ENCODE data around the gene EIF4B.
"Not testable (repeated sequence)": the region's sequence is repeated elsewhere in the genome, so short reads cannot be mapped to it uniquely, and the experiment has no call there.

Gene EIF4B, protein sequence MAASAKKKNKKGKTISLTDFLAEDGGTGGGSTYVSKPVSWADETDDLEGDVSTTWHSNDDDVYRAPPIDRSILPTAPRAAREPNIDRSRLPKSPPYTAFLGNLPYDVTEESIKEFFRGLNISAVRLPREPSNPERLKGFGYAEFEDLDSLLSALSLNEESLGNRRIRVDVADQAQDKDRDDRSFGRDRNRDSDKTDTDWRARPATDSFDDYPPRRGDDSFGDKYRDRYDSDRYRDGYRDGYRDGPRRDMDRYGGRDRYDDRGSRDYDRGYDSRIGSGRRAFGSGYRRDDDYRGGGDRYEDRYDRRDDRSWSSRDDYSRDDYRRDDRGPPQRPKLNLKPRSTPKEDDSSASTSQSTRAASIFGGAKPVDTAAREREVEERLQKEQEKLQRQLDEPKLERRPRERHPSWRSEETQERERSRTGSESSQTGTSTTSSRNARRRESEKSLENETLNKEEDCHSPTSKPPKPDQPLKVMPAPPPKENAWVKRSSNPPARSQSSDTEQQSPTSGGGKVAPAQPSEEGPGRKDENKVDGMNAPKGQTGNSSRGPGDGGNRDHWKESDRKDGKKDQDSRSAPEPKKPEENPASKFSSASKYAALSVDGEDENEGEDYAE

DNA sequence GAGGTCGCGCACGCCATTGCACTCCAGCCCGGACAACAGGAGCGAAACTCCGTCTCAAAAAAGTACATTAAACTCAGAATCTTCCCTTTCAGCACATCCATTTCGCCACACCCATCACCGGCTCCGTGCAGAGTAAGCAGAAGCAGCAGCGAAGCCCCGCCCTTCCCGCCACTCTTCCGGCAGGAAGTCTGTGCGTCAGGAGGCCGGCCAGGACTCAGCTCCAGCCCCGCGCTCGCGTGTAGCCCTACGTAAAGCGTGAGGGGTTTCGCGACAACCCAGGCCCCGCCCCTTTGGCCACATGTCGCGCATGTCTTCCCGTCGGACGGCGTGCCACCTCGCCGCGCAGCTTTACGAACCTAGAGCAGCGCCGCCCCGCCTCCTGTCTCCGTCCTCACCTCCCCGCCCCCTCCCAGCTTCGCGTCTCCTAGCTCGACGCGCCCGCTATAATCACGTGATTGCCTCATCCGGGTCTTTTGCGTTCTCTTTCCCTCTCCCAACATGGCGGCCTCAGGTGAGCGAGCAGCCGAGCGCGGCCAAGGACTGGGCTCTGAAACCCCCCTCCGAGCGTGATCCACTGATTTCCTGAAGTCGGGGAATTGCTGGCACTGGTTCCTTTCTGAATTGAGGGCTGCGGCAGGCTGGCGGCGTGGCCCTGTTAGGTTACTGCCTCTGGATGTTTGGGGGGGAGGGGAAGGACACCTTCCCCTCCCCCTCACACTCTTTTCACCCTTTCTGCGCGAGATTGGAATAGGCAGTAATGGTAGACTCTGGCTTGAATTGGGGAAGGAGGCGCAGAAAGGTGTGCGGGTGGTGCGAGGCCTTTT lies at the start of gene EIF4B:
EIF4B (plus strand) TSS at position 471 of the 824 bp plus-strand sequence; CDS start at position 499, 28 bp downstream.
- DNase-seq (ENCODE audit: low spot score), result peak; percentile 100

DNA sequence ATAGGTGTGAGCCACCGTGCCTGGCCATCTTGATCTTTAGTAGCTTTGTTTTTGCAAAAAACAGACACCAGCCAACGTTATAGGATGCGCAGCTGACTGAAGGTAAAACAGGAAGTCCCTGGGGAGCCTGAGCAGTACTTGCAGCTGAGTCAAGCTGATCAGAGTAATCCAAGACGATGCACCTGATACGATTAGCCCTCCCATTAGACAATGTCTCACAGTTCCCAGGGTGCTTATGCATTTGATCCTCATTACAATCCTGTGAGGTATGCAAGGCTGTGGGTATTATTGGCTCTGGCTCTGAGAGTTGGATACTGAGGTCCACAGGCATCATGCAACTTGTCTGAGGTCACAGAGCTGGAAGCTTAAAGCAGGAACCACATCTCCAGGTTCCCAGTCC lies 49.3 kb upstream of the EIF4B start:
- peak; percentile 33 for DNase-seq (ENCODE audit: low spot score)

DNA sequence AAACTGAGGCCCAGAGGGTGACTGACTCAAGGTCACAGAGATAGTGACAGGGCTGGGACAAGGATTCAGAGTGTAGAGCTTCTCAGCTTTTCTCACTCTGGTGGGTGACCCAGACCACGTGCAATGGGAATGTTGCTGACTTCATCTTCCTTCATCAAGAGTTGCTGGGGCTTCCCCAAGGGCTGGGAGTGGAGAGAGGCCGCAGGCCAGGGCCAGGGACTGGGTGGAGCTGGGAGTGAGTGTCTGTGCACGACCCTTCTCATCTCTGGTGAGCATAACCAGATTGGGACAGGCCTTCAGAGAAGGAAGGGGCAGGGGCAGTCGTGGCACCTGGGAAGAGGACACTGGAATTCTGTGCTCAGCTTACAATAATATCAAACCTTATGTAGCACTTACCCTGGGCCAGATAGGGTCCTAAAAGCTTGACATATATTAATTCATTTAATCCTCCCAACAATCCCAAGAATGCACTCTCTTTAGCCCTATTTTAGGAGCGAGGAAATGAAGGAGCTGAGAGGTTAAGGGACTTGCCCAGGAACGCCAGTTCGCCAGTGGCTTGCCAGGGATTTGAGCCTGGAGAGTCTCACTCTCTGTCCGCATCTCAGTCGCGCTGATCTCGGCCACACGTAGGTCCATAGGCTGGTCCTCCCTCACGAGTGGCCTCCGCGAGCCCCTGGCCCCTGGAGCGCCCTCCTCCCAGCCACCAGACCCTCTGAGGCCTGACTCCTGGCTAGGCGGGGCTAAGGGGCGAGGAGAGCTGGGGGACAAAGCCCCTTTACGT lies 41.5 kb upstream of the EIF4B start:
- no peak for DNase-seq (ENCODE audit: low spot score)

DNA sequence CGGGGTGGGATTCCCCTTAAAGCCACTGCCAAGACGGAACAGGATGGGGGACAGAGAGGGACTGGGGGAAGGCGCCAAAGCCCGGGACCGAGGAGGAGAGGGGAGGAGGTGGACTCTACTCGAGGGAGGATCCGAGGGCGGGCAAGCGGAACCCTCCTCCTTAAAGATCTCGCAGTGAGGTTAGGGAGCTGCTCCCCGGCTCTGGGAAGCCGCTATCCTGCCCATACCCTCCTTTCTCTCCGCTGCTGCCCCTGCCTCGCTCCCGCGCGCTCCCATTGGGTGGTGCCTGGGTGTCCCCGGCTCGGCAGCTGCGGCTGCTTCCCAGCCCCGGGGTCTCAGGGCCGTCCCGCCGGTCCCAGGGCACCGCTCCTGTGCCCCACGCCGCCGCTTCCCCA lies 40.9 kb upstream of the EIF4B start:
- no peak for DNase-seq (ENCODE audit: low spot score)

DNA sequence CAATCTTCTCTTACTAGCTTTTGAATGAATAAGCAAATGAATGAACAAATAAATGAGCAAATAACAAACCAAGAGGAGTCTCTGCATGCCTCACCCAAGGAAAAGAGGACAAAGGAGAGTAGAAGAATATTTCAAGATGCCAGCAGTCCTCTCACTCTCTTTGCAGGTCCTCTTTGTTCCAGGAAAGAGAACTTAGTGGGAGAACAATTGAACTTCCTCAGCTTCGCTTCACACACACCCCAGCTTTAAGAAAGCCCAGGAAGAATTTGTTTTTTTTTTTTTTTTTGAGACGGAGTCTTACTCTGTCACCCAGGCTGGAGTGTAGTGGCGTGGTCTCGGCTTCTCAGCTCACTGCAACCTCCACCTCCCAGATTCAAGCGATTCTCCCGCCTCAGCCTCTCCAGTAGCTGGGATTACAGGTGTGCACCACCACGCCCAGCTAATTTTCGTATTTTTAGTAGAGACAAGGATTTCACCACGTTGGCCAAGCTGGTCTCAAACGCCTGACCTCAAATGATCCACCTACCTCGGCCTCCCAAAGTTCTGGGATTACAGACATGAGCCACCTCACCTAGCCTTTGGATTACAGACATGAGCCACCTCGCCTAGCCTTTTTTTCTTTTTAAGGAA lies 37.0 kb upstream of the EIF4B start:
- DNase-seq (ENCODE audit: low spot score), result no peak

DNA sequence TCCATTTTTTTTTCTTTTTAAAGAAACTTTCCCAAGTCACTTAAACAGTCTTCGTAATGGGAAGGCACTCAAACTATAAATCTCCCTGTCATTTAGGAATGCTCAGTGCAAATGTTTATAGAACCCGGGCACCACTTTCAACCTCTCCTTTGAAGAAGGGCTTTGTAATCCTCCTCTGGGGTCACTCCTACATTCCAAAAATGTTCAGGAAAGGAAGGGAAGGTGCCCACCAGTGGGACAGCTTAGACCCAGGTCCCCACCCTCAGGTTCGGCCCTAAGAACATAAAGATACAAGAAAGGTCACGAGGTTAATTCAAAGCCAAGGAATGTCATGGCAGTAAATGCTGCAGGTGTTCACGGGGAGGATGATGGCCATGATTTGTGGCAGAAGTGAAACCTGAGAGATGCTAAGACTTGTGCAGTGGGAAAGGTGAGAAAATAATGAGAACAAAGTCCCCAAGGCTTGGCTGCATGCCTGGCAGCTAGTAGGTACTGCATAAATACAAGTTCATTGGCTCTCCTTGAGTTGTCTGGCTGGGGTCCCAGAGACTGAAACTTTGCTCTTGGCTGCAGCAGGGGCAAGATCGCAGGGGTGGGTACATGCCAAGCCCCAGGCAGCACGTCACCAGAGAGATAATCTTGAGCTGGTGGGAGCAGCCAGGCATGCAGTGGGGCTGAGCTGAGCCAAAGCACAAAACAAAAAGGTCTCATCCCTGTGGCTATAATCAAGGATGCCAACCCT lies 36.3 kb upstream of the EIF4B start:
- DNase-seq (ENCODE audit: low spot score), result no peak

DNA sequence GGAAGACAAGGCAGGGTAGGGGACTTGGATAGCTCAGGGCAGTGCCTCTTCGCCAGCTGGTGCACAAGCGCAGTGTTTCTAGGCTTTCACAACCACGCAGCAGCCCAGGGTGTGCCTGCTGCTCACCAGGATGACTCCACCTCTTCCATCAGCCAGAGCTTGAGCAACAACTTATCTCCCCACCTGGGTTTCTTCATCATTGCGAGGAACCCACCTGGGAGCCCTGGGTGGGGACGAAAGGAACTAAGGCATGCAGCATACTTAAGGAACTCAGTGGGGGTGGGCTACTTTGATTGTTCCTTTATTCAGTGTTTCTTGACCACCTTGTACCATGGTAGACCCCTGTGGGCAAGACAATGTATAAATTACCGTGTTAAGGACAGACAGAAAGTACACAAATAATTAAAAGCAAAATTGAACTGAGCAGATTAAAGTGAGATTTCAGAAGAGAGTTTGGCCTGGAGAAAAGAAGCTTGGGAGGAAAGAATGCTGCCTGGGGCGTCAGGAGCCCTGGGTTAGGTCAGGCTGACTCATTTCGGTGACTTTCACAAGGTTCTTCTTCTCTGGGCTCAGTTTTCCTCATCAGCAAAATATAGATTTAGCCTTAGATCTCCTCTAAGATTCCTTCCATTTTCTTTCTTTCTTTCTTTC lies 34.5 kb upstream of the EIF4B start:
- peak; percentile 62 for DNase-seq (ENCODE audit: low spot score)

DNA sequence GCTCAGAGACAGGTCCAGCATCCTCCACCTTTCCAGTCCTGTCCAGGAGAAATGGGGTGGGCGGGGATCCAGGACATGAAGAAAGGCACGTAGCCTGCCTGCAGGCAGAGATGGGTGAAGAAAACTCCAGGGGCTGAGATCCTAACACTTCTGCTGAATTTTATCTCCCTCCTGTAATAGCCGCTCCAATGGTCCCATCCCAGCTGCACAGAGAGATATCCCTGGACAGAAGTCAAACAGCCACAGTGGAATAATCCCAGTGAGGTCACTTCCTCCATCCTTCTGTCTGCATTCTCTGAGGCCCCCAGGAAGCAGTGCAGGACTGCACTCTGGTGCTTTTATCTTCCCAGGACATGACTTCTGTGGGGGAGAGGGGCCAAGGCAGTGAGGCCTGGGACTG lies 31.1 kb upstream of the EIF4B start:
- peak; percentile 36 for DNase-seq (ENCODE audit: low spot score)

DNA sequence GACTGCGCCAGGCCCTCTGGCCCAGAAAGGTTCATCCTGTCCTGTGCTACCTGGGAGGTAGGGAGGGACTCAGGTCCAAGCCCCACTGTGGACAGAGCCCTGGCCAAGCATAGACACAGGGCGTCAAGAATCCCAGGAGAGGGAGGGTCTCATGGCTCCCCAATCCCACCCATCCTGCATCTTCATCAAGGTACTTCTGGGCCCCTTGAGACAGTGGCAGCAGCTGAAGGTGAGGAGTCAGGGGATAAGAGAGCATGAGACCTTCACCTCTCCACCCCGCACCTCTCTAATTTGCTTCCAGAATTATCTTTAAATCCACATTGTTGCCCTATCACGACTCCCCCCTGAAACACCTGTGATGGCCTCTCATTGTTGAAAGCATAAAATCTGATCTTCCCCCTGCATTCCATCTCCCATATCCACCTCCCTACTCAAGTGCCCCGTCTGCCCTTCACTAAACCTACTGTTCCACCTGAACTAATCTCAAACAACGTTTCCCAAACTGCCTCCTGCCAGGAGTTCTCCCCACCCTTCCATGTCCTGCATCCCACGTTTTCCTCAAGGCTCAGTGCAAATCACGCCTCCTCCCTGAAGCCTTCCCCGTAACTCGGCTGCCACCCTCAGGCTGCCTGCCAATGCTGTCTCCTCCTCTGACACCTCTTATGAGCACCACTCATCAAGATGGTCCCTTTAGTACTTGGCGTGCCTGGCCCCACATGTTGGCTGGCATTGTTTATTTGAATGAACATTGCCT lies 30.3 kb upstream of the EIF4B start:
- peak; percentile 71 for DNase-seq (ENCODE audit: low spot score)

DNA sequence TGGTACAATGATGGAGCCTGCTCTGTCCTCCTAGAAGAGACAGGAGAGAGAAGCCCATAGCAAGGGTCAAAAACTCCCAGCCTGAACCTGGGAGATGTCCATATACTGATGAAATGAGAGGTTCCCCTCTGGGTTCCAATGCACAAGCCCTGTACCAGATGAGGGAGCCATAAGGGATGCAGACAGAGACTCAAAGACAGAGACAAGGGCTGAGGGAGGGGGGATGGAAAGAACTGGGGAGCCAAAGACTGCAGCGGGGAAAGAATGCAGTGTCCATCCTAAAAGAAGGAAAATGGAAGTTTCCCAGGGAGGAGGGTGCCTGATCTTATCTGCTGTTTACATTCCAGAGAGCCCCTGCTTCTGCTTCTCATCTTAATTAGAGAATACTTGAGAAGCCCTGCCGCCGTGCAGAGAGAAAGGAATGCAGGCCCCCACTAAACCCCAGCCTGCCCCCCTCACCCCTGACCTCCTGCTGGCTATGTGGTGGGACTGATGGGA lies 29.6 kb upstream of the EIF4B start:
- DNase-seq (ENCODE audit: low spot score), result no peak

DNA sequence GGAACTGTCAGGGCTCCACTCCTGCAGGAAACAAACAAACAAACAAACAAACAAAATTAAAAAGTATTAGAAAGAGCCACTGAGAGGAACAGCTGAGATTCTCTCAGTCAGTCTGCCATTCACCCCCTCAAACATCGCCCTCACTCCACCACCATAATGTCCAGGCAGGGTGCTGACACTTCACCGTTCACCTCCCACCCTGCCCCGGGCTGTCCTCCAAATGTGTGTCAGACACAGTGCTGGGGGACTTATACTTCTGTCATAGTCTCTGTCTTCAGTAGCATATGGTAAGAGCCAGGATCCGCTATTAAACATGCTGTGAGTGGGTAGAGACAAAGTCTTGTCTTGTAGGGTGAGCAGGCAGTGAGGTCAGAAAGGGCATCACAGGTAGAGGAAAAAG lies 29.1 kb upstream of the EIF4B start:
- no peak for DNase-seq (ENCODE audit: low spot score)

DNA sequence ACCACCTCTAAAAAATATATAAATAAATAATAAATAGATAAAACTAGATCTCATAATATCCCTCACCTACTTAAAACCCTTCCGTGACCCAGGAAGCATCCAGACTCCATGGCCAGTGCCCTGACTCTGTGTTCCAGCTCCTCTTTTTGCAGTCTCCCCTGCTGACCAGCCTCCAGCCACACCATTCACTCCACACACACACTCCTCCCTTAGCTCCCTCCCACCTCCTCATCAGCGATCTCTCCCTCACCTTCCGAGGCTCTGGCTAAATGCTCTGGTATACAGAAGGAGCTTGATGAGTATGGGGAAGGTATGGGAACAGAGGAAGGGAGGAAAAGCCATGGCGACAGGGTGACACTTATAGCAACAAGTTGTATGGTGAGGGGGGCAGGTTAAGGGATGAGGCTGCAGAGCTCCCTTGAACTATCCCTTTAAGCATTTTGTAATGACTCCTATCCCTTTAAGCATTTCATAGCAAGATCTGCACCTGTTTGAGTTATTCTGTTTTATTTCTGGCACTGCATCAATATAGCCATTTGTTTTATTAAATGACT lies 26.1 kb upstream of the EIF4B start:
- DNase-seq (ENCODE audit: low spot score), result no peak

DNA sequence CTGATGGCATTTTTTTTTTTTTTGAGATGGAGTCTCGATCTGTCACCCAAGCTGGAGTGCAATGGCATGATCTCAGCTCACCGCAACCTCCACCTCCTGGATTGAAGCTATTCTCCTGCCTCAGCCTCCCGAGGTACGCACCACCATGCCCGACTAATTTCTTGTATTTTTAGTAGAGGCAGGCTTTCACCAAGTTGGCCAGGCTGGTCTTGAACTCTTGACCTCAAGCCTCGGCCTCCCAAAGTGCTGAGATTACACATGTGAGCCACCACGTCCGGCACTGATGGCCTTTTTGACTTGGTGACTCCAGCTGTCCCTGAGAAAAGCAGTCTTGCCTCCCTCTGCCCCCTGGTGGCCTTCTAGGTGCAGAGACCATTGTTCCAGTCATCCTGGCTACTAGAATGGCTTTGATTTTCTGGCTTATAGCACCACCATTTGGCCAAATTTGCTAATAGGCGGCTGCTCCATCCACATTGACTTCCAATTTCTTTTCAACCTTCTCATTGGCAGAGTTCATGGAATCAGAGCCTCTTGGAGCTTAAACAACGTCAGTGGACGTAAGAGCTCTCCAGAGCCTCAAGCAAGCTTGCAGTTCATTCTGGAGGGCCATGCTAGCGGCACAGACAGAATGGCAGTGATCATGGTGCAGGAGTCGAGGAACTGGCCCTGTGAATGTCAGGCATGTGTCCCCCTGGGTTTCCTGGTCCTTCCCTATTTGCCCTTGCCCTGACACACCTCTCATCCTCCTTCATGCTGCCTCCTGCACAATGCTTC lies 25.4 kb upstream of the EIF4B start:
- peak; percentile 93 for DNase-seq (ENCODE audit: low spot score)

DNA sequence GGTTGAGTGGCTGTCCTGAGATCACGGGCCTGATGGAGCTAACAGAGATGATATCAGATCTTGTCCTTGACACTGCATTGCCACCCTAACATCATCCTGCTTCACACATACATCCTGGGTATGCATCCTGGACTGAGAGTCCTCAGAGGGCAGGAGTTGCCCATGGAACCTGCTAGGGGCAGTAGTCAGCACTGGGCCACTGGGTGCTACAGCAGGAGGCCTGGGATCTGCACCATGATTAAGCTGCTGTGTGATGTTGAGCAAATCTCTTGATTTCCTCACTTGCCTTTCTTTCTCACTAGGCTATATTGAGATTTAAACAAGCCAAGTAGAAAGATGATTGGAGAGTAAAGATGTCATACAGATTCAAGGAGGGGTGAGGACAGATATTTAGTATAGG lies 22.1 kb upstream of the EIF4B start:
- DNase-seq (ENCODE audit: low spot score), result peak; percentile 31

DNA sequence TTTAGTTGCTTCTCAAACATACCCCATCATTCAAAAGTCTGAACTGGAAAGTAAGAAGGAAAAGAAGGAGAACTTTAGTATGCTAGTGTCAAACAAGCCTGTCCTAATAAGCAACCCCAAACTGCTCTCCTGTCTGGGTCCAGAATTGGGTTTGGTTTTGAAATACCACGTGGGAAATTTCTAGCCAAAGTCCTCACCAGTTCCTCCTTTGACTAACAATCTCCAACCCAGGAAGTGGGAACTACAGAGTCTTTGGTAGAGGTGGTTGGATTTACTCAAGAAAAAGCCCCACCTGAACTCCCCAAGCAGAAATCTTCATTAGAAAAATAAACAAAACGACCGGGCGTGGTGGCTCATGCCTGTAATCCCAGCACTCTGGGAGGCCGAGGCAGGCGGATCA lies 17.4 kb upstream of the EIF4B start:
- DNase-seq (ENCODE audit: low spot score), result no peak

DNA sequence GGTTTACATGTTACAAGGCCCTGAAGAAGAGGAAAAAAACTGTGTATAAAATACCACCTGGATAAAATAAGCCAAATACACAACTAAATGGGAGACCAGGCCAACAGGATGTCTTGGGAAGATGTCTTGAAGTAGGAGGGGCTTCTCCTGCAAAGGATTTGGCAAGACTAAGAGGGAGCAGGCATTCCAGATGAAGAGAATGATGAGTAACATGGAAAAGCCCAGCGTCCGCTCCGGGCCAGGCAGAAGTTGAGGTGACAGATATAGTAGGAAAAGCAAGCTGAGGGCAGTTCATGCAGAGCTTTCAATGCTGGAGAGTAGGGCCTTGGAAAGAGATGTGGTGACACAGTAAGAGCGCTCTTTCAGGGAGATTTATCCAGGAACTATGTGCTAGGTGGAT lies 16.1 kb upstream of the EIF4B start:
- DNase-seq (ENCODE audit: low spot score), result no peak

DNA sequence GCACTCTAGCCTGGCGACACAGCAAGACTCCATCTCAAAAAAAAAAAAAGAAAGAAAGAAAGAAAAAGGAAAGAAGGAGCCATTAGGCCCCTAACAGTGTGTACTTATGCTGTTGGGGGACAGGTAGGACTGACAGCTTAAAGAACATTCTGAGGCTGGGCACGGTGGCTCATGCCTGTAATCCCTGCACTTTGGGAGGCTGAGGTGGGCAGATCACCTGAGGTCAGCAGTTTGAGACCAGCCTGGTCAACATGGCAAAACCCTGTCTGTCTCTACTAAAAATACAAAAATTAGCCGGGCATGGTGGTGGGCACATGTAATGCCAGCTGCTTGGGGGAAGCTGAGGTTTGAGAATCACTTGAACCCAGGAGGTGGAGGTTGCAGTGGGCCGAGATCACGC lies 14.0 kb upstream of the EIF4B start:
- DNase-seq (ENCODE audit: low spot score), result not testable (repeated sequence)

All from kidney tubule cell (primary cell).